Duodenal mucosa (tissue), 2 donors: ENCODE measurements around the gene KLHL12.

ENCODE experiments used
- H3K27ac ChIP-seq: one replicate; pipeline ENCODE4 v1.7.0; 2013; ENCODE audit warnings: low read depth, low read length
- H3K27me3 ChIP-seq, 2 donors: one replicate each; pipeline ENCODE4 v1.7.0; 2013; ENCODE audit warnings: low read length in 2 of 2, control low read depth in 1 of 2; ENCODE audit not compliant: insufficient read depth in 2 of 2, control insufficient read depth in 1 of 2
- H3K36me3 ChIP-seq, 2 donors: one replicate each; pipeline ENCODE4 v1.7.0; 2013; ENCODE audit warnings: low read length in 2 of 2, control low read depth in 1 of 2; ENCODE audit not compliant: insufficient read depth in 2 of 2, control insufficient read depth in 1 of 2
- H3K4me1 ChIP-seq, 2 donors: one replicate each; pipeline ENCODE4 v1.7.0; 2013; ENCODE audit warnings: low read length in 2 of 2, control low read depth in 1 of 2; ENCODE audit not compliant: insufficient read depth in 2 of 2, control insufficient read depth in 1 of 2
- H3K4me3 ChIP-seq, 2 donors: one replicate each; pipeline ENCODE4 v1.7.0; 2013; ENCODE audit warnings: low read length in 2 of 2, low read depth in 1 of 2
- H3K9ac ChIP-seq, 2 donors: one replicate each; pipeline ENCODE4 v1.7.0; 2013; ENCODE audit warnings: low read length in 2 of 2, low read depth in 1 of 2
- H3K9me3 ChIP-seq, 2 donors: one replicate each; pipeline ENCODE4 v1.7.0; 2013; ENCODE audit warnings: low read length in 2 of 2, control low read depth in 1 of 2; ENCODE audit not compliant: control insufficient read depth in 1 of 2

KLHL12 gene

GRCh38 chr1:202926581-202927491 lies at the start of gene KLHL12:
KLHL12 (minus strand) TSS chr1:202927234; CDS start chr1:202925162, 2,072 bp downstream.
- H3K27ac ChIP-seq = peak within 1 kb of the TSS; percentile 96
- H3K27me3 ChIP-seq = no peaks in the 10 kb centered on the region
- peak within 1 kb of the TSS; percentile 97 for H3K9ac ChIP-seq
- H3K4me1 ChIP-seq = peaks cover 6 to 12% of the 10 kb centered on the region in 2 donors
- peaks cover 3 to 6% of the 10 kb centered on the region in 2 donors for H3K36me3 ChIP-seq
- peak within 1 kb of the TSS; percentile 82 to 98 for H3K4me3 ChIP-seq
- no peaks in the 10 kb centered on the region for H3K9me3 ChIP-seq

GRCh38 chr1:202976633-202977032 lies 49.6 kb upstream of the KLHL12 start:
- Histone ChIP-seq H3K4me3 (peak overlapping the region in 1 of 2 donors; percentile 36), H3K4me1 (peaks cover 0 to 4% of the 10 kb centered on the region in 2 donors), H3K9me3 (no peaks in the 10 kb centered on the region), H3K27ac (no peak overlapping the region), H3K36me3 (no peaks in the 10 kb centered on the region), H3K9ac (no peak overlapping the region), H3K27me3 (peaks cover 0 to 6% of the 10 kb centered on the region in 2 donors)

GRCh38 chr1:202974856-202975255 lies 47.8 kb upstream of the KLHL12 start:
- Histone ChIP-seq H3K4me1 (peaks cover 0 to 4% of the 10 kb centered on the region in 2 donors), H3K9ac (no peak overlapping the region), H3K36me3 (no peaks in the 10 kb centered on the region), H3K9me3 (no peaks in the 10 kb centered on the region), H3K27ac (no peak overlapping the region), H3K27me3 (peaks cover 0 to 6% of the 10 kb centered on the region in 2 donors), H3K4me3 (no peak overlapping the region)

- peaks cover 13 to 16% of the 10 kb centered on the region in 2 donors for H3K4me1 ChIP-seq
- H3K9me3 ChIP-seq = no peaks in the 10 kb centered on the region
- no peak overlapping the region for H3K4me3 ChIP-seq
- peaks cover 0 to 6% of the 10 kb centered on the region in 2 donors for H3K27me3 ChIP-seq
- no peak overlapping the region for H3K9ac ChIP-seq
- H3K36me3 ChIP-seq = no peaks in the 10 kb centered on the region
- no peak overlapping the region for H3K27ac ChIP-seq
Observed at GRCh38 chr1:202972046-202972445, 45.0 kb upstream of the KLHL12 start.

GRCh38 chr1:202968895-202969295 lies 41.9 kb upstream of the KLHL12 start:
- H3K4me1 ChIP-seq = peaks cover 16 to 22% of the 10 kb centered on the region in 2 donors
- no peak overlapping the region for H3K9ac ChIP-seq
- H3K36me3 ChIP-seq = peaks cover 0 to under 1% of the 10 kb centered on the region in 2 donors
- H3K27ac ChIP-seq = no peak overlapping the region
- H3K9me3 ChIP-seq = no peaks in the 10 kb centered on the region
- H3K27me3 ChIP-seq = no peaks in the 10 kb centered on the region
- no peak overlapping the region for H3K4me3 ChIP-seq

- H3K4me1 ChIP-seq = peaks cover 16 to 22% of the 10 kb centered on the region in 2 donors
- peak overlapping the region in 1 of 2 donors; percentile 67 for H3K9ac ChIP-seq
- H3K9me3 ChIP-seq = no peaks in the 10 kb centered on the region
- peak overlapping the region; percentile 73 to 85 for H3K4me3 ChIP-seq
- peaks cover 3% of the 10 kb centered on the region in 2 donors for H3K36me3 ChIP-seq
- no peaks in the 10 kb centered on the region for H3K27me3 ChIP-seq
- H3K27ac ChIP-seq = no peak overlapping the region
Observed at GRCh38 chr1:202968351-202968750, 41.3 kb upstream of the KLHL12 start.

- peaks cover 5 to 9% of the 10 kb centered on the region in 2 donors for H3K36me3 ChIP-seq
- H3K9me3 ChIP-seq = no peaks in the 10 kb centered on the region
- no peak overlapping the region for H3K27ac ChIP-seq
- H3K9ac ChIP-seq = peak overlapping the region; percentile 67 to 87
- H3K4me3 ChIP-seq = peak overlapping the region; percentile 73 to 85
- H3K27me3 ChIP-seq = no peaks in the 10 kb centered on the region
- peaks cover 16 to 22% of the 10 kb centered on the region in 2 donors for H3K4me1 ChIP-seq
Observed at GRCh38 chr1:202967684-202968281, 40.7 kb upstream of the KLHL12 start.

GRCh38 chr1:202966006-202966898 lies 39.2 kb upstream of the KLHL12 start:
- Histone ChIP-seq H3K36me3 (peaks cover 17 to 19% of the 10 kb centered on the region in 2 donors), H3K4me1 (peaks cover 16 to 22% of the 10 kb centered on the region in 2 donors), H3K4me3 (peak overlapping the region; percentile 90 to 91), H3K27ac (peak overlapping the region; percentile 75), H3K9ac (peak overlapping the region; percentile 89 to 97), H3K27me3 (no peaks in the 10 kb centered on the region), H3K9me3 (no peaks in the 10 kb centered on the region)

GRCh38 chr1:202965422-202965821 lies 38.4 kb upstream of the KLHL12 start:
- no peaks in the 10 kb centered on the region for H3K27me3 ChIP-seq
- H3K9ac ChIP-seq = no peak overlapping the region
- H3K9me3 ChIP-seq = no peaks in the 10 kb centered on the region
- peaks cover 17 to 19% of the 10 kb centered on the region in 2 donors for H3K36me3 ChIP-seq
- H3K27ac ChIP-seq = no peak overlapping the region
- H3K4me3 ChIP-seq = no peak overlapping the region
- peaks cover 16 to 22% of the 10 kb centered on the region in 2 donors for H3K4me1 ChIP-seq
